GM21576 (cell line): ENCODE results near the gene CEMIP.

ENCODE experiments used
- ATAC-seq: cut with Tn5 transposase; IDR thresholded peaks from one replicate; pipeline ENCODE4 v1.9.1; 2021; ENCODE audit warnings: mild to moderate bottlenecking, moderate library complexity; ENCODE audit not compliant: unreplicated experiment

CEMIP gene

DNA sequence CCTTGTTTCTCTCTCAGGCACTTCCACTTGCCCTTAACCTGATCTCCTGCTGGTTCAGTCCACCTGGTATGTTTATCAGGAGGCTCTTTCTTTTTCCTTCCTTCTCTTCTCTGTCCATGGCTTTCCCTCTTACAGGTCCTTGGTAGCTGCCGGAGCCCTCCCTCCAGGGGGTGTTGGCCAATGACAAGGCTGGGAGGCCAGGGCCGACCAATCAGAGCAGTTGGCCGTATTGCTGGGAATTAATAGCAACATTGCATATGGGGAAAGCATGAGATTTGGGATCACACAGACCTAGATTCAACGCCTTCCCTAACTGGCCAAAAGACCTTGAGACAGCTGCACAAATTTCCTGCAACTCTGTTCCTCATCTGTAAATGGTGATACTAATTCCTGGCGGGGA lies 62.4 kb downstream of the CEMIP start:
- ATAC-seq = no peak

DNA sequence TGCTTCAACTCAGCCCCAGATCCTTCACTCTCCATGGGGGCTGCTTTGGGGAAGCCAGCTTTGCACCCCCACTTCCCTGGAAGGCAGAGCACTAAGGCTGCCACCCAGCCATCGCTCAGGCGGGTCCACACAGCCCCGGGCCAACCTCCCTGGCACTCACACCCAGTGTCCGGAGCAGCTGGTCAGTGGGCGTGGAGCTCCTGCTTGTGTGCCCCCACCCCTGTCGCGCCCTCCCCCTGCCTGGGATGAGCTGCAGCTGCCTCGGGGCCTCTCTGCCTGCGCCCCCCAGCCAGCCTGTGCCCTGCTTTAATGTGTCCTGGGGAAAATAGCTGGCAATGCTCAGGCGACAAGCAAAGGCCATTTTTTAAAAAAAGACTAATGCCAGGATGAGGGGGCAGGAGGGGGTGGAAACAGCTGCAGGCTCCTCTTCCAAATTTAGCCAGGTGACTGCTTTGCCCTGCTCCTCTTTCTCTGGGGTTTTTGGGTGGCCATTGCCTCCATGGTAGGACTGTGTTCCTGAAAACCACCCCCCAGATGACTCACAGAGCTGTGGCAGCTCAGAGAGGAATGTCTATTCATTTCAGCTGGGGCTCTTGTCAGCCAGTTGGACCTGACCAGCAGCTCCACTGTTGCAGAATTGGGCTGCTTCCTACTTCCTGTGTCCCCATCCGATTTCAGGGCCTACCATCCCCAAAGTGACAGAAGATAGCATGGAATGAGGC lies 65.0 kb downstream of the CEMIP start:
- ATAC-seq = no peak

DNA sequence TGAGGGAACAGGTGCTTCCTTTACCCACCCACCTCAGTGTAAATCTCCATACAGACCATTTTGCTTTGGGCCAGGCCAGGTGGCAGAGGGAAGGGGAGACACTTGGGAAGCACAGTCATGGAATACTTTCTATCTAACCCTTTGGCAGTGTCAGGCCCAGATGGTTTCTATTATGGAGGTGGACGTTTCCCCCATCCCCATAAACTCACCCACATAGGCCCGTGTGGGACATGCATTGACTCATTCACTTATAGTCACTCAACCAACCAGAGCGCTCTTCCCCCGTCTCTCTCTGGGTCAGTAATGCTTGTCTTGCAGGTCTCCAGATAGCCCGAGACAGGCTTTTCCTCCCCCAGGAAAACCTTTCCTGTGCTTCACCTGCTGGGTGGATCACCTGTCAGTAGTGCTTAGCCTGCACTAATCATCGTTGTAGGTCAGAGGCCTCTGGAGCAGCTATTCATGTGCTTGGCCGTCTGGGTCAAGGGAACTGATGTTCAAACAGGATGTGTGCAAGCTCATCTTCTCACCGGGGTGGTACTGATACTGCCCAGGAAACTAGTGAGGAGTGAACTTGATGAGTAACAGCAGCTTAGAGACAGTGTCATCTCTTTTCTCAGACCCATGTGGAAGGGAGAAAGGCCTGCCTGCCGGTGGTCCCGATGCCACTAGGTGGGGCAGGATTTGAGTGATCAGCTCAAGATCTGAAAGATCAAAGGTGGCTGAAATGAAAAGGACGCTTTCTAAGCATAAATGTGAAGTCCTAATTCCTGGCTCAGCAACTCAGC lies 67.1 kb downstream of the CEMIP start:
- ATAC-seq = no peak

DNA sequence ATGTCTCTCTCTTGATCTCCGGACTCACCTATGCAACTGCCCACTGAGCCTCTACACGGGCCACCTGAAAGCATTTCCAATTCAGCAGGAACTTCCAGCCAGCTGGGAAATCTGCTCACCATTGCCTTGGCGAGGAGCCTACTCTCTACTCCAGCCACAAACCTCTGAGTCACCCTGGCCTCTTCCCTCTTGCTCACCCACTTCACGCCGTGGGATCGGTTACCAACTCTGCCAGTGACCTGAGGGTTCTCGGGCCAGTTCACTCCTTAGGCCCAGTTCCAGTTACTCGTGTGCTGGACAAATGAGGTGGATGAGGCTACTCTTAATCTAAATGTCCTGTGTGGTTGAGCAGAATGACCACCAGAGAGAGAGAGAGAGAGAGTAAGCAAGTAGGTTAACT lies 70.1 kb downstream of the CEMIP start:
- no peak for ATAC-seq

DNA sequence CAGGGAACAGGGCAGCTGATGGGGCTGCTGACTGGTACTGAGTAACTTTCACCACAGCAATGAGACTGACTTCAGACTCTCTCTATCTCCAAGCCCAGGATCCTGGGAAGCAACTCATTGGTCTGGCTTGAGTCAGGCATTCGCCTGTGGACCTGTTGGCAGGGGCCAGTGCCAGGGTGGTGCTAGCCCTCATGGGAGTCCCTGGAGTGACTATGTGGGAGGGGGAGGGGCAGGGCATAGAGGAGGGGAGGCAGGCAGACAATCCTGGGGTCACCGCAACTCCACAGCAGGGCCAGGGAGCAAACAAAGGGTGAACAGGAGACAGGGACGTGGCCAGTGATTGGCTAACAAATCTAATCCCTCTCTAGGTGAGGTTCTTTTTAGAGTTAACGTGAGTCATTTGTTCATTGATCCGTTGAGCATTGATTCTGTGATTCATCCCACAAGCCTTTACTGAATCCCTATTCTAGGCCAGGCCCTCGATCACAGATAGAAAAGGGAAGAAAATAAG lies 71.8 kb downstream of the CEMIP start:
- no peak for ATAC-seq

DNA sequence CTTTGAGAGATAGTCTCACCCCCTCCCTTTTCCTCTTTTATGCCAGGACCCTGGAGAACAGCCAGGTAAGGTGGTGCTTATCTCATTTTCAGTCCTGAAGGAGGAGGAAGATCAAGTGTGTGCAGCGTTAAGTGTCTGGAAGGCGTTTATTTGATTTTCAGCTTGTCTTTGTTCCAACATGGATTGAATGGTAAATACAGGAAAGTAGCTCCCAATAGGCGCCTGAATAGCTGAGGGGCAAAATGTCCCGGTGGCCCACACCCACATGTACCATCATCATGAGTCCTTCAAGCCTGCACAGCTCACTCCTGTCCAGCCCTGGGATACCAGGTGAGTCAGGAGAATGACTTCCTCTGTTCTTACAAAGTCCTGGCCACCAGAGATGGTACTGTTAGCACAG lies 73.5 kb downstream of the CEMIP start:
- no peak for ATAC-seq

DNA sequence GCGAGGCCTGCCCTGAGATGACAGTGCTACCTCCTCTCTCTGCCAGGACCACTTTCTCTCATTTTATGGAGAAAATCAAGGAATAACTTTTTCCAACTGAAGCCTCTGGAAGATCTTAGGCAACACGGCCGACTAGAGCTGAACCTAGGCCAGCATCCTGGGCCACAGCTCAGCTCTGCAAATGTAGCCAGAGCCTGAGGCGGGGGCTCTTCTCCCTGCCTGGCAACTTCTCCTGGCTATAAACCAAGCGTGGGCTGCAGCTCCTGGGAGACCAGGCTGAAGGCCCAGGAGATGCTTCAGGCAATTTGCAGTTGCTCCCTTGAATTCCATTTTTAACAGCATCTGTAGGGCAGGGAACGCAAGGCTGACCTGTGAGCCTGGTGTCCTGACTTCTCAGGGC lies 74.9 kb downstream of the CEMIP start:
- ATAC-seq = no peak

DNA sequence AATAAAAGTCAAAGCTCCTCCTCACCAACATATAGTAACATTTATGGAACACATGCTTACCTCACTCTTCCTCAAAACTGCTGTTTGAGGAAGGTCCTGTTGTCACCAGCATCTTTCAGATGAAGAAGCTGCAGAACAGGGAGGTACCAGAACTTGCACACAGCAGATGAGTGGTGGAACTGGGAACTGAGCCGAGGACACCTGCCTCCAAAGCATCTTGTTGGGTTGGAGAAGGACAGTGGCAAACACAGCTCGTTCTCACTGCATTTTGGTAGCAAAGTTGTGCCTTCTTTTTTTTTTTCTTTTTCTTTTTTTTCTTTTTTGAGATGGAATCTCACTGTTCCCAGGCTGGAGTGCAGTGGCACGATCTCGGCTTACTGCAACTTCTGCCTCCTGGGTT lies 76.0 kb downstream of the CEMIP start:
- ATAC-seq = no peak

DNA sequence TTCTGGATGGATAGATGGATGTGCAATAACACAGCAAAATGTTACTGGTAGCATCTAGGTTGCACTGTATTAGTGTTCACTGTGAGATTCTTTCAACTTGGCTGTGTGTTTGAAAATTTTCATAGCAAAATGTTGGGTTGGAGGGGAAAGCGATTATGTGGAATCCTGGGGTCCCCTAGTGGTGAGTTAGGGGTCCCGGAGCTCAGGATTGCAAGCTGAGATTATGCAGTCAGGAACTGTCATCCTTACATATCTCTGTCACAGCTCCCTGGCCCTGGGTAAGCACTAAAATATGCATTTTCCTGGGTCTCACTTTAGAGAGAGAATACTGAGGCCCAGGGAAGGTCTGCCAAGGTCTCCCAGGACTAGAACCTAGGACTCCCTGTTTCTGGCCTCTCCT lies 77.2 kb downstream of the CEMIP start:
- ATAC-seq = no peak

DNA sequence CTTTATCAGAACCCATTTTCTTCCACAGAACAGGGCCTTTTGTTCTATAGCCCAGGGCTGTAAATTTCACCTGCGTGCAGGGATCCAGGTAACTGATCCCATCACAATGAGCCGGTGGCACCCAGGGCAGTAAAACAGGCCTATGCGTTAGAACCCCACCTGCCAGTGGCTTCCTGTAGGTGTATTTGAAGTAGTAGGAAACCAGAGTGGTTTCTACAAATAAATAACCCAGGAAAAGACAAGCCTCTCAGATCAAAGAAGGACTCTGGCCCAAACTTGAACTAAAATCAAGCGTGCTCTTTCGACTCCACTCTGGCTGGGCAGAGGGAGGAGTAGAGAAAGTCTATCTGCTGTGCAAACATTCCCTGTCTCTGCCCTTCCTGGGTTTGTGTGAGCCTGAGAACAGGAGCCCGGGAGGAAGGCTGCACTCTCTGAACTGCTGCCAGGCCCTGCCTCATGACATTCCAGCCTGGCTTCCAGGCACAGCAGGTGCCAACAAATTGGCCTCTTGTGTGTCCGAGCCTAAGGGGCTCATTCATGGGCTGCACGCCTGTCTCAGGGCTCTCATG lies 77.7 kb downstream of the CEMIP start:
- ATAC-seq = no peak

DNA sequence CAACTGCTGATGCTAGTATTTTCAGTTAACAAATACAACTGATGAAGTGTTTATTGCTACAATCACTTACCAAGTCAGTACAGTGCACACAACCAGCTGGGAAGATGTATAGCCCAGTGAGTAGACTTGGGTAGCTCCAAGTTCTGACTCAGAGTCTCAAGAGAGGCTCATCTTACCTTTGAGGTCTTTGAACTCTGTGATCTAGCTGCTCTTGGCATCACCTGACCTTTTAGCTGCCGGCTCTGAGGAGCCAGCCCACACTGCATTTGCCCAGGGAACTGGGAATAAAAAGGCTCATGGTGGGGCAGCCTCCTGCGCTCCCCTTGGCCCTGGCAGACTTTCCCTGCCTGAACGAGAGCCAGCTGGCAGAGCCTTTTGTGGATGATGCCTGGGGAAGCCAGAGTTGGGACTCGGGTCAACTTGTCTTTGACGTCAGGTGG lies 82.6 kb downstream of the CEMIP start:
- ATAC-seq = no peak

DNA sequence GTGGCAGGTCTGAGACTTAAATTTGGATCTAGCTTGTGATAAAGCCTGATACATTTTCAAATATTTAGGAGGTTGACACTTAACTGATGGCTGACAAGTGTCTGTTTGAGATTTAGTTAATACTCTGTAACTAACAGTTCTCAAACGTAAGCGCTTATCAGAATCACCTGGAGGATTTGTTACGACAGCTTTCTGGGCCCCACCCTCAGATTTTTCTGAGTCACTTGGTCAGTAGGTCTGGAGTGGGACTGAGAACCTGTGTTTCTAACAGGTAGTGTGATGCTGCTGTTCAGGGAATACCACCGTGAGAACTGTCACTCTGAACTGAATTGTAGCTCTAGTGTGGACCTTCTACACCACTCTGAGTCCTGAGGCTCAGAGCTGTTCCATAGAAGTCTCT lies 85.5 kb downstream of the CEMIP start:
- ATAC-seq = no peak

DNA sequence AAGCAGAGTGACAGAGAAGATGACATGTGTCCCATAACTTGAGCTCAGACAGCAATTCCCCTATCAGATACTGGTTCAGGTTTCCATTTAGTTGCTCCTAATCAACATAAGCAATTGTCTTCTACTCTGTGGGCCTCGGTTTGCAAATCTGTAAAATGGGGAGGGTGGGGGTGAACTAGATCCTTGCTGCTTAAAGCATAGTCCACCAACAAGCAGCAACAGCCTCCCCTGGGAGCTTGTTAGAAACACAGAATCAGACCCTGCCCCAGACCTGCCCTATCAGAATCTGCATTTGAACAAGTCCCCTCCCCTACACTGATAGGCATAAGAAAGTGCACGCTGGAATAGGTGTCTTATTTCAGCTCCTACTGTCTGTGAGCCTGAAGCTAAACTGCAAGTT lies 87.8 kb downstream of the CEMIP start:
- ATAC-seq = no peak

DNA sequence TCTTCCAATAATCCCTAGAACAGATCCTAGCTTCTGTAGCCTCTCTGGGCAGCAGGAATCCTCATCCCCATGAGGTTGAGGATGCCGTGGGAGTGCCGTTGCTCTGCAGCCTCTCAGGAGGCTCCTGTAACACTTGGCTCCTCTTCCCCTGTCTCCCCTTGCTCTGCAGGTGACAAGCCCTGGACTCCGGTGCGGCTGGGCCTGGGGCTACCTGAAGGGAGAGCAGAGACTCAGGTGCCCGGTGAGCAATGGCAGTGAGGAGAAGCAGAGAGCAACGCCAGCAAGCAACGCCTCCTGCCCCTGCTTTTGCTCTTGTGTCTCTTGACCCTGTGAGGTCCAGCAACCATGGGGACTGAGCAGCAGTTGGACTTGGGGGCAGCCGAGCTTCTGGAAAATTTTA lies 91.2 kb downstream of the CEMIP start:
- ATAC-seq = no peak

DNA sequence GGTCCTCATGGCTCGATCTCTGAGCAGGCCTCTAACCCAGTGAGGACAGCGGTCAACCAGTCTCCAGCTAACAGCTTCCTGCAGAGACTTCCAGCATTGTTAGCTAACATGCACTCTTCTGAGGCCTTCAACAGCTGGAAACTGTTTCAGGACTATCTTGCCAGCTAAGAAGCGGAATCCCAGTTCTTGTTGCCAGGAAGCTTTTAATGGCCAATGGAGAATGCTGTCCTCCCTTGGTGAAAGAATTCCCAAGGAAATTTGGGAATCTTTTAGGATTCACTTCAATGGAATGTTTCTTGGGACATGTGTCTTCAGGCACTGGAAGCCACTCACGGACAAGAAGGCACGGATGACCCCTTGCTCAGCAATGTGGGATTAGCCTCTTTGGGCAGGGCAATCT lies 91.7 kb downstream of the CEMIP start:
- ATAC-seq = no peak

DNA sequence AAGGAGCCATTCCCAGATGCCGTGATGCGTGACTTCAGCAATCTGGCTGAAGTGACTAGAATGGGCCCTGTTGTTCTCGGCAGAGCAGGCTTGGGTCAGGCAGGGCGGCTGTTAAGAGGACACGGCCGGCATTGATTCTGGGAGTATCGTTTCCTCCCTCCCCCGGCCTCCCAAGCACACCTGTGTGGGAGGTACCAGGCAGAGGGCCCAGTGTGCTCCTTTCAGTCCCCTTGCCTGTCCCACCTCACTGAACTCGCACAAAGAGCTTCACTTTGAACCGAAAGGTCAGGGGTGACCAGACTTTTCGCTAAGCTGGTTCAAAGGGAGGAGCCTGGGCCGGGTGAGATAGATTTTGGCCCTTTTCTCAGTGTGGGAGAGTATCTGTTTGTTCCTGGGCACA lies 92.7 kb downstream of the CEMIP start:
- ATAC-seq = no peak

DNA sequence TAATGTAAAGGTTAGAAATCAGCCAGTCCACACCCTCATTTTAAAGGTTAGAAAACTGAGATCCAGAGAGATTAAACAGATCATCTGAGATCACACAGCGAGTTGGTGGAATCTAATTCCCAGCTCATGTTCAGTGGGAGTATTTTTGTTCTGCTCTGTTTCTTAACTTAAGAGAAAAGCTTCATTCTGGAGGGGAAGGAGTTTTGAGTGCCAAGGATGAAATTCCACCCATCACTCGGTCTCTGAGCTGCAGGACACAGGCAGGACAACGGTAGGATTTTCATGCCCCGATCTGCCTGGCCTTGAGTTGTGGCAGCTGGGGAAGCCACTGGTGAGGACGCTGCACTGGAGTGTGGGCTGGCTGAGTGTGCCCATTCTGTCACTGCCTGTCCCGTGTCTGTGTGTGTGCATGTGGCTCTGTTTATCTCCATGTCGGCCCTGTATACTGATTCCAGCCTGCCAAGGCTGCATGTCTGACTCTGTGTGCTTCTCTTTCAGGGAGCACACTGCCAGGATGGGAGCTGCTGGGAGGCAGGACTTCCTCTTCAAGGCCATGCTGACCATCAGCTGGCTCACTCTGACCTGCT lies 94.3 kb downstream of the CEMIP start:
- ATAC-seq = no peak

DNA sequence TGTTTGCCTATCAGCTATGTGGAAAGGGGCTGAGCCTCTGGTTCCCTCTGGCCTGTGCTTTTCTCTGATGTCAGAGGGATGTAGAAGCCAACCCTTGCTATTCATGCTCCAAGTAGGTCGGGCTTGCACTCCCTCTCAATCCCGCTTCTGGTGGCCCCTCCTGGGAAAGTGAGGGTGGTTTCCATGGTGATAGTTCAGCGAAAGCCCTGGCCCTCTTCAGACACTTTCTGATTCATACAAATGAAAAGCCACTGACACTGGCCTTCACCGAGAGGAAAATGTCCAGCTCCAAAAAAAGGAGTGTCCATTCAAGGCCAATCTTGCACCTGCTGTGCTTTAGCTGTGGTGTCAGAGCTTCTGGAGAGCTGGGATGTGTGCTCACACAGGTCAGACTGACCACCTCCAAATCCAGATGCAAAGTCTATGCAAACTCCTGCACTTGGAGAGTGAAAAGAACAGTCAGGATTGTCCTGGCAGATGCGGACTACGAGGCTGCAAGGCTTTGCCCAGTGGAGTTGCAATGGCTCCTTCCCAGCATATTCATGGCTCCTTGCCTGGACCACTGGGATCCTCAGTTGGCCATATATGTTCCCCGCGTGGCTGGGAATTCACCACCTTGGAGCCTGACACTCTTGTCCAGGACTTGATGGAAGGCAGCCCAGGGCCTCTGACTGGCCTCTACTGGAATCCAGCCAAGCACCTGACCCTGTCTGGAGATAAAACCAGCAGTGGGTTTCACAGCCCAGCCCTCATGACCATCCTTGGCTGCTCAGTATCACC lies 96.6 kb downstream of the CEMIP start:
- no peak for ATAC-seq

DNA sequence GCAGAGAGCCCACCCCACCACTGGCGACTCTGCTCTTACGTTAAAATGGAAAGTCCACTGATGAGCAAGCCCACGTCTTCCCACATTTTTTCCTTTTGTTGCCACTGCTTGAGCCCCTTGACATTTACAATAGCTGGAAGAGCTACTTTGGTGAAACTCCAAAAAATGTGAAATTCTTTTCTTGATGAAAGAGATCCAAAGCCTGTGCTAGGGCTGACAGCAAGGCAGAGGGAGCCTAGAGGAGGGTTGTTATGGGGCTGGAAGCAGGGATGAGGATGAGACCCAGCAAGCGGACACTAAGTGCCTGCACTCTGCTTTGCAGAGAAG lies 97.1 kb downstream of the CEMIP start:
- no peak for ATAC-seq

DNA sequence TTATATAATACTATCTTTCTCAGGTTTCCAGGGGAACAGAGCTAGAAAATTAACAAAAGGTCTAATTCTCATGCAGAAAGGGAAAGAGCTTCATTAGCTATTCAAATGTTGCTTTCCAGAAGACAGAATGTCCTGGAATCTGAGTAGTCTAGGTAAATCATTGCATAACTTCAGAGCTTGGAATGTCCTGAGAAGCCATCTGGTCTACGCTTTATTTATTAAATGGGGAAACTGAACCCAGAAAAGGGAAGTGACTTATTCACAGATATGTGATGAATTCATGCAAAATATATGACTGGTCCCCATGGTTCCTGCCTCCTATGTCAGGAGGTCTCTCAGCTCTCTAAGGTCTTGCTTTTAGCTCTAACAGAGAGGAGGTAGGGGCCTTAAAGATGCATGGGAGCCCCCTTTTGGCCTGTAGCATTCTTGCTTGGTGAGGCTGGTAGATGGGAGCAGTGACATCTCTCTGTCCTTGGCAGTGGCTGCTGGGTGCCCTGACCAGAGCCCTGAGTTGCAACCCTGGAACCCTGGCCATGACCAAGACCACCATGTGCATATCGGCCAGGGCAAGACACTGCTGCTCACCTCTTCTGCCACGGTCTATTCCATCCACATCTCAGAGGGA lies 99.2 kb downstream of the CEMIP start:
- no peak for ATAC-seq

DNA sequence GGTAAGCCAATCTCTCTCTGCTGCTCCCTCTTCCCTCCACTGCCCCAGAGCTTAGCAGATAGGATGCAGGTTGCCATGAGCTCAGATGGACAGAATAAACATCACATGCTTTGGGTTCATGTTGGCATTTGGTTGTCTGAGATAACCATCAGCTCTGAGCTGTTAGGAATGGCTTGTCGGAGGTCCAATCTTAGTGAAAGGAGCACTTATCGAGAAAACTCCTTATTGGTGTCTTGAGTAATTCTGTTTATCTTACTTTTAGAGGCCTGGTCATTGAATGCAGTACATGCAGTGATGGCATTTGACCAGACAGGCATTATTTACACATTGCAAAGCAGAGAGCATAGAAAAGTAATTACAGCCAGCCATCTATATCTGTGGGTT lies 99.7 kb downstream of the CEMIP start:
- no peak for ATAC-seq
